OCI-LY7 (cell line): ENCODE results near the gene RAB30. TPM values are rescaled to one million over a fixed set of nuclear protein-coding genes. Genes with fewer than 3 reads are reported as not detected.

Source experiments
- BruUV-seq: library from RNA; stranded (reverse); fragments of 400-500 nt; replicated peaks from 2 replicates; lab custom pipeline; 2021; lab: Mats Ljungman, UMichigan
- CTCF ChIA-PET: fragments of 300-600 bp; sonication (Branson Sonifier 250); formaldehyde crosslinking; loops from one replicate; lab custom pipeline; 2022; ENCODE audit warnings: antibody characterized with exemption; ENCODE audit not compliant: unreplicated experiment; lab: Charles Lee
- POLR2A ChIA-PET: fragments of 300-600 bp; sonication (Branson Sonifier 250); formaldehyde crosslinking; loops from one replicate; lab custom pipeline; 2022; ENCODE audit warnings: antibody characterized with exemption; lab: Charles Lee
- DNase-seq: peaks from one replicate; pipeline ENCODE4 v3.0.0-alpha.2; 2015; ENCODE audit warnings: low spot score
- H2AFZ ChIP-seq: fragments of 200-600 bp; sonication (generic), shearing (Covaris generic); 2 replicates; pipeline ENCODE4 v1.6.1; 2014; ENCODE audit warnings: mild to moderate bottlenecking, antibody characterized with exemption, low read length, moderate library complexity
- H3K27ac ChIP-seq: fragments of 200-600 bp; sonication (generic); 2 replicates; pipeline ENCODE4 v1.5.1; 2014; ENCODE audit warnings: mixed run types, low read depth, mild to moderate bottlenecking, moderate library complexity, low read length, inconsistent platforms; ENCODE audit not compliant: poor library complexity, severe bottlenecking
- H3K36me3 ChIP-seq: fragments of 200-600 bp; sonication (generic); 2 replicates; pipeline ENCODE4 v1.6.1; 2014; ENCODE audit warnings: mild to moderate bottlenecking, antibody characterized with exemption, low read length, moderate library complexity, mixed read lengths; ENCODE audit not compliant: insufficient read depth
- H3K4me1 ChIP-seq: fragments of 200-600 bp; sonication (generic); 2 replicates; pipeline ENCODE4 v1.5.1; 2014; ENCODE audit warnings: mild to moderate bottlenecking, low read length; ENCODE audit not compliant: insufficient read depth, poor library complexity, severe bottlenecking
- H3K4me2 ChIP-seq: fragments of 200-600 bp; sonication (generic); 2 replicates; pipeline ENCODE4 v1.6.1; 2014; ENCODE audit warnings: mild to moderate bottlenecking, low read length
- H3K4me3 ChIP-seq: fragments of 200-600 bp; sonication (generic); 2 replicates; pipeline ENCODE4 v1.5.1; 2014; ENCODE audit warnings: mild to moderate bottlenecking, low read depth, low read length; ENCODE audit not compliant: poor library complexity, severe bottlenecking
- H3K79me2 ChIP-seq: fragments of 200-600 bp; sonication (generic); 2 replicates; pipeline ENCODE4 v1.6.1; 2016; ENCODE audit warnings: low read depth, mild to moderate bottlenecking, low read length, moderate library complexity, mixed read lengths; ENCODE audit not compliant: insufficient read depth
- H3K9me2 ChIP-seq: fragments of 200-600 bp; sonication (generic); 2 replicates; pipeline ENCODE4 v1.6.1; 2016; ENCODE audit warnings: mild to moderate bottlenecking, low read length, mixed read lengths; ENCODE audit not compliant: insufficient read depth
- H3K9me3 ChIP-seq: fragments of 200-600 bp; sonication (generic); 2 replicates; pipeline ENCODE4 v1.6.1; 2014; ENCODE audit warnings: mild to moderate bottlenecking, mixed run types, low read length, mixed read lengths
- H4K20me1 ChIP-seq: fragments of 200-600 bp; sonication (generic); 2 replicates; pipeline ENCODE4 v1.6.1; 2014; ENCODE audit warnings: mild to moderate bottlenecking, antibody characterized with exemption, low read length, moderate library complexity, mixed read lengths; ENCODE audit not compliant: insufficient read depth
- EZH2phosphoT487 ChIP-seq: fragments of 200-600 bp; sonication (generic); IDR thresholded peaks from 2 replicates; pipeline ENCODE4 v1.6.1; 2018; ENCODE audit warnings: low read depth, borderline replicate concordance, mild to moderate bottlenecking, mixed run types, antibody characterized with exemption, low read length, moderate library complexity, mixed read lengths
- intact Hi-C: fragments of 100-400 bp; cut with micrococcal nuclease; formaldehyde crosslinking; loops from one replicate; pipeline ENCODE4 v1.10.0; 2022; ENCODE audit not compliant: unreplicated experiment
- total RNA-seq, 2 experiments: library from RNA; depleted of rRNA in 1 of 2; stranded (reverse); fragments of >200 nt in 1 of 2; shearing (Covaris generic) in 1 of 2; gene quantifications; 2 replicates each; pipeline ENCODE4 v1.2.3, GENCODE V29; 2014 to 2022
- TF ChIP-seq, protein P1 (sequence below): fragments of 200-600 bp; sonication (generic); conservative IDR thresholded peaks from 2 replicates; pipeline ENCODE4 v1.5.1; 2014; ENCODE audit warnings: mild to moderate bottlenecking, antibody characterized with exemption, low read length, moderate library complexity, mixed read lengths

Gene RAB30
- total RNA-seq, 2 experiments from 2014 or later: 33.3 to 132 TPM

DNA sequence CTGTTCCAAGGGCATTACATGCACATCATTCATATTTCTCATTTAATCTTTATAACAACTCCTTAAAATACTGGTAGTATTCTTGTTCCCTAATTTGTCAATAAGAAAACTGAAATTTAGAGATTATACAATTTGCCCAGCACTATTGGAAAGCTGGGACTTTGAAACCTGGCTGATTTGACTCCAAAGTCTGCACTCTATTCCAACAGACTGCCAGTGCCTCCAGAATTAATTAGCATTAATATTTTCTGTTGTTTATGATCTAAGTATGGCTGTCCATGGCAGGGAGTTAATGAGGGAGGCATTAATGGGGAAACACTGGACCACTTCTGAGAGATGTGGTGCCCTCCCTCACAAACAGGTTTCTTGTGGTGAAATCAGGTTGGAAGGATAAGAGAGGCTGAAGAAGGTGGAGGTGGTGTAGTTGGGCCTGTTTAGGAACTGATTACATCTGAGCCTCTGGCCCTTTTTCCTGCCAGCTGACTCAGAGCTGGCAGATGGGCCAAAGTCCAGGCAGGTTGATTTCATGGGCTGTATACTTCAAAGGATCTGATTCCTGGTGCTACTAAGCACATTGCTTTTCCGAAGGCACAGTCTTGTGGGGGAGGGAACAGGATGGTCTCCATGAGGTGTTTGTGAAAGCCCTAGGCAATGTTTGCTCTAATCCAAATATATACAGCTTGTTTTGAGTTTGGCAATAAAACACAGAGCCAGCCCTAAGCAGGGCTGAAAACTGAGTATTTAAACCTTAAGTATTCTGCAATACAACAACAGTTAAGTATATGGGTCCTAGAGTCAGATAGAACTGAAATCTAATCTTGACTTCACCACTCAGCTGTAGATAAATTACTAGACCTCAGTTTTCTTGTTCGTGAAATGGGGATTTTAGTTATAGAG lies 21.0 kb upstream of the RAB30 start:
- no peaks in the 10 kb centered on the region for H3K9me2 ChIP-seq

DNA sequence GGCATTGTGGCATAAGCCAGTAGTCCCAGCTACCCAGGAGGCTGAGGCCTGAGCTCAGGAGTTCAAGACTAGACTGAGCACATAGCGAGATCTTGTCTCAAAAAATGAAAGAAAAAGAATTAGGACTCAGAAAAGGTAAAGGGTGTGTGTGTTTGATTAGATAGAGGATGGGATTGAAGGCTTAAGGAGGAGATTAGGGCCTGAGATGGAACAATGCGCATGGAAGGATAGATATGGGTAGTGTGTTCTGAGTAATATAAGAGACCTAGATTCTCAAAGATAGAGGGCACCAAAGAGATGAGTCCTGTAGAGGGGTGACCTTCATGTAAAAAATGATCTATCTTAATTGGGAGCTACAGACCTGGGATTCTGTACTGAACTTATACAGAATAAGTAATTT lies 17.3 kb upstream of the RAB30 start:
- TF ChIP-seq EZH2phosphoT487: no peak
- TF ChIP-seq, protein P1, sequence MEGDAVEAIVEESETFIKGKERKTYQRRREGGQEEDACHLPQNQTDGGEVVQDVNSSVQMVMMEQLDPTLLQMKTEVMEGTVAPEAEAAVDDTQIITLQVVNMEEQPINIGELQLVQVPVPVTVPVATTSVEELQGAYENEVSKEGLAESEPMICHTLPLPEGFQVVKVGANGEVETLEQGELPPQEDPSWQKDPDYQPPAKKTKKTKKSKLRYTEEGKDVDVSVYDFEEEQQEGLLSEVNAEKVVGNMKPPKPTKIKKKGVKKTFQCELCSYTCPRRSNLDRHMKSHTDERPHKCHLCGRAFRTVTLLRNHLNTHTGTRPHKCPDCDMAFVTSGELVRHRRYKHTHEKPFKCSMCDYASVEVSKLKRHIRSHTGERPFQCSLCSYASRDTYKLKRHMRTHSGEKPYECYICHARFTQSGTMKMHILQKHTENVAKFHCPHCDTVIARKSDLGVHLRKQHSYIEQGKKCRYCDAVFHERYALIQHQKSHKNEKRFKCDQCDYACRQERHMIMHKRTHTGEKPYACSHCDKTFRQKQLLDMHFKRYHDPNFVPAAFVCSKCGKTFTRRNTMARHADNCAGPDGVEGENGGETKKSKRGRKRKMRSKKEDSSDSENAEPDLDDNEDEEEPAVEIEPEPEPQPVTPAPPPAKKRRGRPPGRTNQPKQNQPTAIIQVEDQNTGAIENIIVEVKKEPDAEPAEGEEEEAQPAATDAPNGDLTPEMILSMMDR: peak; percentile 36; the same call in 1 of the 2 replicates
- DNase-seq: no peak
- no peak overlapping the region for H2AFZ ChIP-seq
- H3K9me2 ChIP-seq: no peaks in the 10 kb centered on the region
- no peaks in the 10 kb centered on the region for H3K9me3 ChIP-seq
- H3K27ac ChIP-seq: no peak overlapping the region
- H3K36me3 ChIP-seq: no peaks in the 10 kb centered on the region
- POLR2A ChIA-PET: interaction anchor here (0.6 to 1.7 kb wide), 6 partner anchors 16 to 187 kb away, joined by 3 to 7 read pairs (median 3); partner anchors contain the start of gene DDIAS
- CTCF ChIA-PET: interaction anchor here (0.6 to 1.3 kb wide), 4 partner anchors 15 to 159 kb away, joined by 3 read pairs; partner anchors contain the start of gene PCF11
- intact Hi-C loops: loop anchor here (5.0 kb wide), 1 partner anchor 103 kb away; the partner anchor contains the start of gene ANKRD42
- H3K4me1 ChIP-seq: no peaks in the 10 kb centered on the region
- no peak overlapping the region for H3K4me3 ChIP-seq
- no TSS peak for BruUV-seq
- no peaks in the 10 kb centered on the region for H3K79me2 ChIP-seq
- H4K20me1 ChIP-seq: no peaks in the 10 kb centered on the region
- no peak overlapping the region for H3K4me2 ChIP-seq

More for the DNA sequence above, 21.0 kb upstream of the RAB30 start:
- Histone ChIP-seq H3K79me2 (no peaks in the 10 kb centered on the region), H3K4me1 (no peaks in the 10 kb centered on the region), H2AFZ (no peak overlapping the region), H3K4me3 (no peak overlapping the region), H3K4me2 (no peak overlapping the region), H3K27ac (no peak overlapping the region), H4K20me1 (no peaks in the 10 kb centered on the region), H3K9me3 (no peaks in the 10 kb centered on the region), H3K36me3 (no peaks in the 10 kb centered on the region)
- intact Hi-C loops: no loop called here
- ChIA-PET CTCF (interaction anchor here (1.1 kb wide), 1 partner anchor 18 kb away, joined by 3 read pairs; no protein-coding TSS in a partner anchor), POLR2A (interaction anchor here (1.0 to 1.5 kb wide), 3 partner anchors 17 to 62 kb away, joined by 3 to 4 read pairs (median 4); no protein-coding TSS in a partner anchor)
- DNase-seq: no peak
- BruUV-seq: no TSS peak
- TF ChIP-seq, protein P1: no peak
- no peak for TF ChIP-seq EZH2phosphoT487
